DND-41 (cell line): ENCODE measurements around the gene SLC25A53.

ENCODE experiments used
- ATAC-seq: fragments of 200-7000 bp; cut with Tn5 transposase; 3 replicates; pipeline ENCODE4 v1.9.1; 2021; ENCODE audit warnings: low read depth; ENCODE audit not compliant: insufficient read depth
- DNase-seq: peaks from one replicate; pipeline ENCODE4 v3.0.0-alpha.2; 2020
- H2AFZ ChIP-seq: 2 replicates; pipeline ENCODE4 v1.6.0; 2012; ENCODE audit warnings: low read depth, low read length
- H3K27ac ChIP-seq: 2 replicates; pipeline ENCODE4 v1.5.1; 2012; ENCODE audit warnings: low read length, inconsistent platforms
- H3K27me3 ChIP-seq: fragments of 200-600 bp; sonication (generic); 2 replicates; pipeline ENCODE4 v1.6.0; 2012; ENCODE audit warnings: low read length, mild to moderate bottlenecking, inconsistent platforms; ENCODE audit not compliant: insufficient read depth, poor library complexity
- H3K36me3 ChIP-seq: 2 replicates; pipeline ENCODE4 v1.5.1; 2012; ENCODE audit warnings: low read length, inconsistent platforms; ENCODE audit not compliant: insufficient read depth
- H3K4me1 ChIP-seq: 2 replicates; pipeline ENCODE4 v1.5.1; 2012; ENCODE audit warnings: mild to moderate bottlenecking, low read length; ENCODE audit not compliant: insufficient read depth
- H3K4me2 ChIP-seq: 2 replicates; pipeline ENCODE4 v1.6.0; 2012; ENCODE audit warnings: mild to moderate bottlenecking, moderate library complexity, low read length, inconsistent platforms; ENCODE audit not compliant: insufficient read depth
- H3K4me3 ChIP-seq, 2 experiments: fragments of 200-600 bp in 1 of 2; shearing (Covaris generic) in 1 of 2; 2 replicates each; pipeline ENCODE4 v1.5.1; 2012 to 2016; ENCODE audit warnings: inconsistent platforms in 2 of 2, low read length in 2 of 2, mild to moderate bottlenecking in 2 of 2, low read depth in 1 of 2, moderate library complexity in 1 of 2
- H3K79me2 ChIP-seq: 2 replicates; pipeline ENCODE4 v1.6.0; 2012; ENCODE audit warnings: low read length, inconsistent platforms; ENCODE audit not compliant: insufficient read depth
- H3K9ac ChIP-seq: 2 replicates; pipeline ENCODE4 v1.6.0; 2012; ENCODE audit warnings: low read depth, mild to moderate bottlenecking, inconsistent platforms, low read length, moderate library complexity
- H3K9me3 ChIP-seq: 2 replicates; pipeline ENCODE4 v1.5.1; 2012; ENCODE audit warnings: low read length, moderate library complexity, mild to moderate bottlenecking, inconsistent platforms; ENCODE audit not compliant: insufficient read depth, severe bottlenecking
- H4K20me1 ChIP-seq: 2 replicates; pipeline ENCODE4 v1.6.0; 2012; ENCODE audit warnings: low read length; ENCODE audit not compliant: insufficient read depth
- CTCF ChIP-seq: IDR thresholded peaks from 2 replicates; pipeline ENCODE4 v1.5.1; 2012; ENCODE audit warnings: borderline replicate concordance, low read length, moderate library complexity, mild to moderate bottlenecking; ENCODE audit not compliant: poor library complexity, severe bottlenecking; ENCODE audit errors: extremely low read depth
- EZH2 ChIP-seq: IDR thresholded peaks from 3 replicates; pipeline ENCODE4 v1.6.1; 2012; ENCODE audit warnings: borderline replicate concordance, low read depth, mild to moderate bottlenecking, moderate library complexity, low read length, inconsistent platforms; ENCODE audit not compliant: severe bottlenecking

The SLC25A53 gene

GRCh38 chrX:104130808-104131207, 26.0 kb downstream of the SLC25A53 start:
- Histone ChIP-seq H3K9me3 (no peaks in the 10 kb centered on the region), H3K27ac (no peak overlapping the region), H3K4me1 (no peaks in the 10 kb centered on the region), H3K36me3 (peaks cover 7% of the 10 kb centered on the region; the same call in 1 of the 2 replicates), H3K4me3 (no peak overlapping the region), H3K79me2 (no peaks in the 10 kb centered on the region), H3K4me2 (no peak overlapping the region), H3K9ac (no peak overlapping the region), H3K27me3 (no peaks in the 10 kb centered on the region), H4K20me1 (no peaks in the 10 kb centered on the region), H2AFZ (no peak overlapping the region)
- ATAC-seq (no peak), DNase-seq (no peak)
- TF ChIP-seq EZH2 = no peak
- no peak for TF ChIP-seq CTCF

GRCh38 chrX:104126856-104127255, 30.0 kb downstream of the SLC25A53 start:
- no peaks in the 10 kb centered on the region for H3K27me3 ChIP-seq
- no peak overlapping the region for H2AFZ ChIP-seq
- H3K9ac ChIP-seq = no peak overlapping the region
- H3K36me3 ChIP-seq = peaks cover 7% of the 10 kb centered on the region; the same call in 1 of the 2 replicates
- no peak overlapping the region for H3K4me2 ChIP-seq
- no peaks in the 10 kb centered on the region for H3K9me3 ChIP-seq
- H3K4me1 ChIP-seq = peaks cover 7% of the 10 kb centered on the region; the same call in 1 of the 2 replicates
- H3K27ac ChIP-seq = no peak overlapping the region
- TF ChIP-seq EZH2 (no peak), CTCF (no peak)
- DNase-seq = no peak
- H4K20me1 ChIP-seq = no peaks in the 10 kb centered on the region
- no peaks in the 10 kb centered on the region for H3K79me2 ChIP-seq
- no peak overlapping the region for H3K4me3 ChIP-seq
- ATAC-seq = no peak

GRCh38 chrX:104122829-104123228, 34.0 kb downstream of the SLC25A53 start:
- Histone ChIP-seq H3K79me2 (no peaks in the 10 kb centered on the region), H3K9me3 (no peaks in the 10 kb centered on the region), H3K9ac (no peak overlapping the region), H3K27ac (no peak overlapping the region), H3K4me1 (peaks cover 7% of the 10 kb centered on the region; the same call in 1 of the 2 replicates), H3K36me3 (no peaks in the 10 kb centered on the region), H4K20me1 (no peaks in the 10 kb centered on the region), H2AFZ (no peak overlapping the region), H3K4me3 (no peak overlapping the region), H3K27me3 (no peaks in the 10 kb centered on the region), H3K4me2 (no peak overlapping the region)
- TF ChIP-seq CTCF (no peak), EZH2 (no peak)
- no peak for DNase-seq
- peak; percentile 55; the same call in 1 of the 3 replicates for ATAC-seq

- TF ChIP-seq CTCF = no peak
- no peak for TF ChIP-seq EZH2
- no peak overlapping the region for H3K4me3 ChIP-seq
- H4K20me1 ChIP-seq = no peaks in the 10 kb centered on the region
- no peaks in the 10 kb centered on the region for H3K9me3 ChIP-seq
- DNase-seq (no peak), ATAC-seq (no peak)
- no peaks in the 10 kb centered on the region for H3K79me2 ChIP-seq
- no peaks in the 10 kb centered on the region for H3K27me3 ChIP-seq
- H3K4me2 ChIP-seq = no peak overlapping the region
- H3K9ac ChIP-seq = no peak overlapping the region
- H3K4me1 ChIP-seq = peaks cover 7% of the 10 kb centered on the region; the same call in 1 of the 2 replicates
- H3K36me3 ChIP-seq = no peaks in the 10 kb centered on the region
- H2AFZ ChIP-seq = no peak overlapping the region
- H3K27ac ChIP-seq = no peak overlapping the region
Observed at GRCh38 chrX:104118765-104119164, 38.0 kb downstream of the SLC25A53 start.
